ENCODE results near the gene PRX.

The PRX gene

DNA sequence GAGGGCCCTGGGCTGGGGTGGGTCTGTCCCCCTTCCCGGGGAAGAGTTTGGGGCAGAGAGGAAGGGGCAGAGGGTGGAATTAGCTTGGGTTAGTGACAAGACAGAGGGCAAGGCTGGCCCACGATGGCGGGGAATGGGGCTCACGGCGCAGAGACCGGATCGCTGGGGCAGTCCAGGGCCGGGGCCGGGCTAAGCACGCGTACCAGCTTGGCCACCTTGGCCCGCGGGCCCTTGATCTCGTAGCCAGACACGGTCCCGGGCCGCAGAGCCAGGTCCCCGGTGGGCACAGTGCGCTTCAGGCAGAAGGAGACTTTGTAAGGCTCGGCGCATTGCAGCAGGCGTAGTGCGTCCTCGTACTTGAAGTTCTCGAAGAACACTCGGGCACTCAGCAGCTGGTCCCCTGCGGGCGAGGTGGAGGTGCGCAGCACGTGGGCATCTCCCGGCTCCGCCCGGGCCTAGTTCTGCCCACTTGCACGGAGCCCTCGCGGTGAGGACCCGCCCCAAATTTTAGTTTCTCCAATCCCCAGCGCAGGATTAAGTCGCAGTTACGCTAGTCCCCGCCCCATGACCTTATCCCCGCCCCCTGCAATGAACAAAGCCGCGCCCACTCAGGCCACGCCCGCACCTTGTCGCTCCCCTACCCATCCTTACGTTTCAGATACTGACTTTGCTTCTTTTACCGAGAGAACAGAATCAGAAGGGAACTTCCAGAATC, 14.6 kb downstream of the PRX start:
- Histone ChIP-seq H3K4me3 (no peak overlapping the region), H3K27ac (no peak overlapping the region), H3K9me3 (no peaks in the 10 kb centered on the region), H3K4me1 (peaks cover 0 to 12% (median 4%) of the 10 kb centered on the region in 4 donors), H3K36me3 (peaks cover 0 to 16% (median 4%) of the 10 kb centered on the region in 3 donors), H3K27me3 (no peaks in the 10 kb centered on the region)
- no peak for DNase-seq
- intact Hi-C loops (cut with DNase I; ENCODE audit: low total_unique reads): no loop called here
- no peak for TF ChIP-seq CTCF (IDR thresholded peaks at IDR 0.05)

DNA sequence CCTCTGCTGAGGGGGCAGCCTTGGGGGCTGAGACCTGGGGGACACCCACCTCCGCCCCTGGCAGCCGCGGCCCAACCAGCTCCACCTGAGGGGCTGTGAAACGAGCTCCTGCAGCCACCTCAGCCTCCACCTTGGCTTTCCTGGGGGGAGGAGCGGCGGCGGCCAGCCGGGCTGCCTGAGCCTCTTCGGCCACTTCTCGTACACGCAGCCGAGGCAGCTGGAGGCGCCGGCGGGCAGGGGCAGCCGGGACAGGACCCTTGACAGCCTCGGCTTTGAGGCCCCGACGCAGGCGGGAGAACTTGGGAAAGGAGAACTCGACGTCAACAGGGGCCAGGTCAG, 15.6 kb downstream of the PRX start:
- DNase-seq: no peak
- Histone ChIP-seq H3K9me3 (no peaks in the 10 kb centered on the region), H3K4me3 (no peak overlapping the region), H3K27me3 (no peaks in the 10 kb centered on the region), H3K4me1 (peaks cover 0 to 2% (median 0%) of the 10 kb centered on the region in 4 donors), H3K36me3 (peaks cover 0 to 16% (median 4%) of the 10 kb centered on the region in 3 donors), H3K27ac (no peak overlapping the region)
- intact Hi-C loops (cut with DNase I; ENCODE audit: low total_unique reads): no loop called here
- no peak for TF ChIP-seq CTCF (IDR thresholded peaks at IDR 0.05)

DNA sequence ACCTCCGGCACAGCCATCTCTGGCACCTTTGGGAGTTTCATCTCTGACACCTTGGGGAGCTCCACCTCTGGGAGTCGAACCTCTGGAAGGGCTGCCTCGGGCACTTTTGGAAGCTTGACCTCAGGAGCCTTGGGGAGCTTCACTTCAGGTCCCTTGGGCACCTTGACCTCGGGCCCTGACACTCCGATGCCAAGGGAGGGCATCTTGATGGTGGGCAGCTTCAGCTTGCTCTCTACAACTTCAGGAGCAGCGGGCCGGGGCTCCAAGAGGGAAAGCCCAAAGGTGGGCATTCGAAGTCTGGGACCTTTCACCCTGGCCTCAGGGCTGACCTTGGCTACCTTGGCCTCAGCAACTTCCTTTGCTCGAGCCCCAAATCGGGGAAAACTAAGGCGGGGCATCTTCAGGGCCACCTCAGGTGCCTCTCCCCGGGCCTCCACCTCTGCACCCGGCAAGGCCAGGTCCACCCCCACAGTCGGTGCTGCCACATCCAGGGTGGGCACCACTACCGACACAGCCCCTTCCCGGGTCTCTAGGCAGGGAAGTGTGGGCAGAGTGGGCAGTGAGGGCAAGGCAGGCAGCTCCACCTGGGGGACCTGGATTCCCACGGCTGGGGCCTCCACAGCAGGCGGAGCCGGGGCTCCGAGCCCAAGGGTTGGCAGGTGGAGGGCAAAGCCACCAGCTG, 16.2 kb downstream of the PRX start:
- Histone ChIP-seq H3K36me3 (peaks cover 0 to 16% (median 4%) of the 10 kb centered on the region in 3 donors), H3K27ac (no peak overlapping the region), H3K4me1 (peaks cover 0 to 2% (median 0%) of the 10 kb centered on the region in 4 donors), H3K27me3 (no peaks in the 10 kb centered on the region), H3K4me3 (no peak overlapping the region), H3K9me3 (no peaks in the 10 kb centered on the region)
- no peak for DNase-seq
- intact Hi-C loops (cut with DNase I; ENCODE audit: low total_unique reads): no loop called here
- no peak for TF ChIP-seq CTCF (IDR thresholded peaks at IDR 0.05)

DNA sequence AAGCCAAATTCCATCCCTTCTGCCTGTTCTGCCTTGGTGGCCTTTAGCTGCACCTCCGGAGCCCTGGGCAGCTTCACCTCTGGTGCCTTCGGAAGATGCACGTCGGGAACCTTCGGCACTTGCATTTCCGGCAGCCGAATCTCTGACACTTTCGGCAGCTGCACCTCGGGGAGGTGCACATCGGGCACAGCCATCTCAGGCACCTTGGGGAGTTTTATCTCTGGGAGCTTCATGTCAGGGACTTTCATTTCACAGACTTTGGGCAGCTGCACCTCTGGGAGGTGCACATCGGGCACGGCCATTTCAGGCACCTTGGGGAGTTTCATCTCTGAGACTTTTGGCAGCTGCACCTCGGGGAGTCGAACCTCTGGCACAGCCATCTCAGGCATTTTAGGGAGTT, 17.2 kb downstream of the PRX start:
- H3K9me3 ChIP-seq: no peaks in the 10 kb centered on the region
- peaks cover 0 to 16% (median 4%) of the 10 kb centered on the region in 3 donors for H3K36me3 ChIP-seq
- TF ChIP-seq CTCF (IDR thresholded peaks at IDR 0.05): no peak
- H3K27ac ChIP-seq: no peak overlapping the region
- no peaks in the 10 kb centered on the region for H3K27me3 ChIP-seq
- no peak for DNase-seq
- no peak overlapping the region for H3K4me3 ChIP-seq
- peaks cover 0 to 2% (median 0%) of the 10 kb centered on the region in 4 donors for H3K4me1 ChIP-seq
- intact Hi-C loops (cut with DNase I; ENCODE audit: low total_unique reads): no loop called here

DNA sequence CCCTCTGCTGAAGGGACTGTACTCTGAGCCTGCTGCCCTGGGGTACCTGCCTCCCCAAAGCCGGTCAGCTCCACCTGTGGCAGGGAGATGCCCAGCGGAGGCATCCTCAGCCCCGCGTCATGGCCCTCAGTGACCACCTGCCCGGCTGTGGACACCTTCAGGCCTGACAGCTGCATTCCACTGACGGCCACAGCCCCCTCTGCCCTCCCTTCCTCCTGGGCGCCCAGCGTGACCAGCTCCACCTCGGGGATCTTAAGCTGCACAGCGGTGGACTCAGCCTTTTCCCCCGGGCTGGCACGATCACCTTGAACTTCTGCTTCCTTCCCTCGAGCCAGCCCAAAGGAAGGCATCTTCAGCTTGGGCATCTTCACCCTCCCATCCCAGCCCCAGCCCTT, 18.4 kb downstream of the PRX start:
- no peak for DNase-seq
- H3K27me3 ChIP-seq: no peaks in the 10 kb centered on the region
- H3K27ac ChIP-seq: no peak overlapping the region
- H3K9me3 ChIP-seq: no peaks in the 10 kb centered on the region
- TF ChIP-seq CTCF (IDR thresholded peaks at IDR 0.05): no peak
- H3K4me3 ChIP-seq: no peak overlapping the region
- H3K4me1 ChIP-seq: peaks cover 0 to 2% (median 0%) of the 10 kb centered on the region in 4 donors
- intact Hi-C loops (cut with DNase I; ENCODE audit: low total_unique reads): no loop called here
- H3K36me3 ChIP-seq: peaks cover 0 to 16% (median 4%) of the 10 kb centered on the region in 3 donors
